Kidney (tissue), 14 donors: ENCODE data around the gene EIF2B2. TPM values are rescaled to one million over a fixed set of nuclear protein-coding genes. Genes with fewer than 3 reads are reported as not detected.

ENCODE experiments used
- DNase-seq, 5 donors: peaks; one replicate each; pipeline ENCODE4 v3.0.0-alpha.2; 2013 to 2020
- FAIRE-seq: peaks from 2 replicates; lab custom pipeline; 2012; peaks lifted over from hg19 to GRCh38; lab: Jason Lieb, UNC
- H3K27ac ChIP-seq, 2 donors: one replicate each; pipeline ENCODE4 v1.7.0; 2013; ENCODE audit warnings: low read depth in 2 of 2, low read length in 2 of 2, inconsistent platforms in 1 of 2
- H3K27me3 ChIP-seq: one replicate; pipeline ENCODE4 v1.7.1; 2013; ENCODE audit warnings: low read length, inconsistent platforms; ENCODE audit not compliant: control insufficient read depth, insufficient read depth
- H3K36me3 ChIP-seq, 3 donors: one replicate each; pipeline versions ENCODE4 v1.7.0 to v1.7.1; 2013; ENCODE audit warnings: low read length in 3 of 3, control low read depth in 1 of 3, inconsistent platforms in 1 of 3; ENCODE audit not compliant: insufficient read depth in 3 of 3, control insufficient read depth in 2 of 3
- H3K4me1 ChIP-seq, 3 donors: one replicate each; pipeline versions ENCODE4 v1.7.0 to v1.7.1; 2013; ENCODE audit warnings: low read length in 3 of 3, inconsistent platforms in 1 of 3, low read depth in 1 of 3; ENCODE audit not compliant: control insufficient read depth in 2 of 3, insufficient read depth in 2 of 3
- H3K4me3 ChIP-seq, 3 donors: one replicate each; pipeline versions ENCODE4 v1.7.0 to v1.8.1; 2013; ENCODE audit warnings: low read length in 3 of 3, control low read depth in 1 of 3, inconsistent platforms in 1 of 3
- H3K9ac ChIP-seq, 3 donors: one replicate each; pipeline versions ENCODE4 v1.7.0 to v1.7.1; 2013; ENCODE audit warnings: low read length in 3 of 3, control low read depth in 1 of 3, inconsistent platforms in 1 of 3
- H3K9me3 ChIP-seq, 3 donors: one replicate each; pipeline versions ENCODE4 v1.7.0 to v1.7.1; 2013; ENCODE audit warnings: low read length in 3 of 3, control low read depth in 1 of 3, inconsistent platforms in 1 of 3; ENCODE audit not compliant: control insufficient read depth in 2 of 3, insufficient read depth in 1 of 3
- CTCF ChIP-seq: IDR thresholded peaks from 3 replicates; pipeline ENCODE4 v1.5.1; 2012; ENCODE audit warnings: mild to moderate bottlenecking, moderate library complexity, borderline replicate concordance; ENCODE audit not compliant: insufficient read depth; ENCODE audit errors: extremely low read depth
- intact Hi-C: fragments of 100-400 bp; cut with DNase I; formaldehyde crosslinking; loops from one replicate; pipeline ENCODE4 v1.11.1; 2022
- polyA plus RNA-seq: library from polyadenylated mRNA; stranded (reverse); fragments of 350-450 nt; fragmentation: Illumina TruSeq; extraction: RNeasy Lipid Tissue Mini Kit (QIAGEN cat#74804); gene quantifications from one replicate; pipeline ENCODE4 v1.2.3, GENCODE V29; 2014; ENCODE audit warnings: low read depth, low replicate concordance; ENCODE audit not compliant: insufficient read depth
- total RNA-seq: library from RNA; stranded (reverse); fragmentation: NEBNext Ultra II Directional; extraction: Animal tissue kit (Norgen Biotek cat#: 25700); gene quantifications from one replicate; pipeline ENCODE4 v1.2.1, GENCODE V29; 2021
- donor health status: control.
- donor health status: control.
- donor health status: control.
- donor health status: control.
- donor health status: control.
- donor health status: DM: yes; HTN: yes; CAD: no.
- donor health status: Normal renal cell carcinoma (clear cell type).

EIF2B2 gene
- total and polyA plus RNA-seq, 2 donors from 2014 or later = 44.0 to 60.6 TPM

- DNase-seq (no peak), FAIRE-seq (no peak)
- Histone ChIP-seq H3K27ac (no peak overlapping the region), H3K4me1 (peaks cover 0 to 7% (median 4%) of the 10 kb centered on the region in 3 donors), H3K36me3 (no peaks in the 10 kb centered on the region), H3K27me3 (no peaks in the 10 kb centered on the region), H3K4me3 (no peak overlapping the region), H3K9ac (no peak overlapping the region), H3K9me3 (no peaks in the 10 kb centered on the region)
- intact Hi-C loops = no loop called here
- TF ChIP-seq CTCF = no peak
These were observed 57.7 kb downstream of the EIF2B2 start for GRCh38 chr14:75060420-75060819.

Other genes starting within 250 kb of the EIF2B2 start
- 68.2 TPM for gene YLPM1, start 239.6 kb upstream of the EIF2B2 start, total RNA-seq
- gene YLPM1, start 239.6 kb upstream of the EIF2B2 start, polyA plus RNA-seq = 16.2 TPM
- gene PROX2, start 126.8 kb upstream of the EIF2B2 start, total RNA-seq = not detected
- not detected for gene PROX2, start 126.8 kb upstream of the EIF2B2 start, polyA plus RNA-seq
- 98.6 TPM for gene DLST, start 121.0 kb upstream of the EIF2B2 start, total RNA-seq
- 112 TPM for gene DLST, start 121.0 kb upstream of the EIF2B2 start, polyA plus RNA-seq
- gene RPS6KL1, start 79.7 kb upstream of the EIF2B2 start, total RNA-seq = 7.9 TPM
- 3.7 TPM for gene RPS6KL1, start 79.7 kb upstream of the EIF2B2 start, polyA plus RNA-seq
- 9.3 TPM for gene PGF, start 47.3 kb upstream of the EIF2B2 start, total RNA-seq
- 12.1 TPM for gene PGF, start 47.3 kb upstream of the EIF2B2 start, polyA plus RNA-seq
- gene MLH3, start 48.5 kb downstream of the EIF2B2 start, total RNA-seq = 31.2 TPM
- gene MLH3, start 48.5 kb downstream of the EIF2B2 start, polyA plus RNA-seq = 21.7 TPM
- 20.6 TPM for gene ACYP1, start 61.1 kb downstream of the EIF2B2 start, total RNA-seq
- 16.8 TPM for gene ACYP1, start 61.1 kb downstream of the EIF2B2 start, polyA plus RNA-seq
- gene ZC2HC1C, start 66.7 kb downstream of the EIF2B2 start, total RNA-seq = 6.7 TPM
- 11.9 TPM for gene ZC2HC1C, start 66.7 kb downstream of the EIF2B2 start, polyA plus RNA-seq
- 81.5 TPM for gene NEK9, start 124.1 kb downstream of the EIF2B2 start, total RNA-seq
- 25.4 TPM for gene NEK9, start 124.1 kb downstream of the EIF2B2 start, polyA plus RNA-seq
- 401 TPM for gene TMED10, start 173.7 kb downstream of the EIF2B2 start, total RNA-seq
- gene TMED10, start 173.7 kb downstream of the EIF2B2 start, polyA plus RNA-seq = 222 TPM